Fibroblast of lung (primary cell): Measurements from ENCODE around the gene RTBDN. TPM values are rescaled to one million over a fixed set of nuclear protein-coding genes. Genes with fewer than 3 reads are reported as not detected.
A peak's percentile ranks its signal among the peaks of the same experiment; 100 is the strongest.
"Not testable (repeated sequence)": the region's sequence is repeated elsewhere in the genome, so short reads cannot be mapped to it uniquely, and the experiment has no call there.

Source experiments
- DNase-seq, 2 donors: peaks; one replicate each; pipeline versions ENCODE4 v3.0.0 to v3.0.0-alpha.2; 2010; ENCODE audit warnings: low read depth in 2 of 2
- H2AFZ ChIP-seq: 2 replicates; pipeline ENCODE4 v1.5.1; 2012; ENCODE audit warnings: low read length, control low read depth, inconsistent platforms
- H3K27ac ChIP-seq: 2 replicates; pipeline ENCODE4 v1.5.1; 2011; ENCODE audit warnings: low read length, control low read depth; ENCODE audit not compliant: insufficient read depth
- H3K27me3 ChIP-seq: 2 replicates; pipeline ENCODE4 v1.5.1; 2011; ENCODE audit warnings: mild to moderate bottlenecking, low read length; ENCODE audit not compliant: control insufficient read depth, insufficient read depth
- H3K36me3 ChIP-seq: 2 replicates; pipeline ENCODE4 v1.5.1; 2011; ENCODE audit warnings: low read length; ENCODE audit not compliant: control insufficient read depth, insufficient read depth
- H3K4me1 ChIP-seq: 2 replicates; pipeline ENCODE4 v1.5.1; 2011; ENCODE audit warnings: low read length; ENCODE audit not compliant: control insufficient read depth, insufficient read depth; ENCODE audit errors: extremely low read depth
- H3K4me2 ChIP-seq: 2 replicates; pipeline ENCODE4 v1.5.1; 2011; ENCODE audit warnings: low read length, control low read depth; ENCODE audit not compliant: insufficient read depth; ENCODE audit errors: extremely low read depth
- H3K4me3 ChIP-seq, 4 experiments: fragments of 200-600 bp in 1 of 4; sonication (generic) in 1 of 4; replicated peaks in 1 of 4; 2 replicates each; pipeline ENCODE4 v1.5.1; 2011 to 2016; ENCODE audit warnings: low read length in 4 of 4, low read depth in 3 of 4, mild to moderate bottlenecking in 3 of 4, control low read depth in 2 of 4, inconsistent platforms in 1 of 4, mixed read lengths in 1 of 4; ENCODE audit not compliant: insufficient read depth in 1 of 4; ENCODE audit errors: control extremely low read depth in 1 of 4
- H3K79me2 ChIP-seq: 2 replicates; pipeline ENCODE4 v1.5.1; 2012; ENCODE audit warnings: mild to moderate bottlenecking, low read length, inconsistent platforms; ENCODE audit not compliant: control insufficient read depth, insufficient read depth
- H3K9ac ChIP-seq: 2 replicates; pipeline ENCODE4 v1.5.1; 2011; ENCODE audit warnings: mild to moderate bottlenecking, low read length, control low read depth; ENCODE audit not compliant: insufficient read depth
- H3K9me3 ChIP-seq: 2 replicates; pipeline ENCODE4 v1.5.1; 2012; ENCODE audit warnings: low read depth, low read length; ENCODE audit not compliant: control insufficient read depth, insufficient read depth
- H4K20me1 ChIP-seq: 2 replicates; pipeline ENCODE4 v1.5.1; 2011; ENCODE audit warnings: low read length; ENCODE audit not compliant: control insufficient read depth, insufficient read depth; ENCODE audit errors: extremely low read depth
- CTCF ChIP-seq, 2 donors: IDR thresholded peaks in 1 of 2; conservative IDR thresholded peaks in 1 of 2; 1 replicate in 1 of 2; 2 replicates in 1 of 2; pipeline ENCODE4 v1.5.1; 2011 to 2012; ENCODE audit warnings: low read length in 2 of 2, control low read depth in 1 of 2, inconsistent platforms in 1 of 2, low read depth in 1 of 2, mild to moderate bottlenecking in 1 of 2
- EZH2 ChIP-seq: IDR thresholded peaks from 2 replicates; pipeline ENCODE4 v1.5.1; 2012; ENCODE audit warnings: low read length, control low read depth, mild to moderate bottlenecking; ENCODE audit errors: missing control alignments
- polyA plus RNA-seq, 2 donors: library from polyadenylated mRNA; depleted of rRNA in 1 of 2; stranded (reverse) in 1 of 2; unstranded in 1 of 2; fragments of >200 nt; gene quantifications; 2 replicates each; pipeline ENCODE4 v1.2.1, GENCODE V29; 2011 to 2012; ENCODE audit warnings: missing spikeins in 1 of 2
- total RNA-seq: library from RNA; depleted of rRNA; stranded (reverse); fragments of >200 nt; gene quantifications from 2 replicates; pipeline ENCODE4 v1.2.1, GENCODE V29; 2014

RTBDN gene
- total and polyA plus RNA-seq, 2 donors (not counting 1 experiment from before 2014, with no cell fraction given) = not detected

- not testable (repeated sequence) for H3K27ac ChIP-seq, DNase-seq, H2AFZ ChIP-seq, H4K20me1 ChIP-seq, H3K9me3 ChIP-seq, H3K9ac ChIP-seq, H3K4me3 ChIP-seq, H3K27me3 ChIP-seq, H3K4me1 ChIP-seq, H3K4me2 ChIP-seq, H3K79me2 ChIP-seq, H3K36me3 ChIP-seq
Observed at GRCh38 chr19:12817188-12817587, 17.2 kb downstream of the RTBDN start.

- Histone ChIP-seq H3K9ac (no peak overlapping the region), H3K27ac (no peak overlapping the region), H3K36me3 (peaks cover 1% of the 10 kb centered on the region), H3K9me3 (no peaks in the 10 kb centered on the region), H3K79me2 (no peaks in the 10 kb centered on the region), H2AFZ (no peak overlapping the region), H3K27me3 (no peaks in the 10 kb centered on the region), H3K4me3 (no peak overlapping the region), H3K4me2 (no peak overlapping the region), H4K20me1 (no peaks in the 10 kb centered on the region), H3K4me1 (no peaks in the 10 kb centered on the region)
- DNase-seq = no peak
- no peak for TF ChIP-seq CTCF (conservative IDR thresholded peaks at IDR 0.05 in 1 of 2, IDR thresholded peaks at IDR 0.05 in 1 of 2; ENCODE audit: low read depth in 1 of 2, low read length in 2 of 2)
- TF ChIP-seq EZH2 = no peak
Observed at GRCh38 chr19:12815088-12815487, 19.3 kb downstream of the RTBDN start.

- TF ChIP-seq CTCF (conservative IDR thresholded peaks at IDR 0.05 in 1 of 2, IDR thresholded peaks at IDR 0.05 in 1 of 2; ENCODE audit: low read depth in 1 of 2, low read length in 2 of 2) (no peak), EZH2 (no peak)
- no peaks in the 10 kb centered on the region for H3K27me3 ChIP-seq
- peak within 1 kb of the TSS; percentile 94 for H2AFZ ChIP-seq
- peaks cover 1% of the 10 kb centered on the region for H3K36me3 ChIP-seq
- peak within 1 kb of the TSS; percentile 57 for H3K27ac ChIP-seq
- H3K4me2 ChIP-seq = peak within 1 kb of the TSS; percentile 100
- no peaks in the 10 kb centered on the region for H3K9me3 ChIP-seq
- H3K9ac ChIP-seq = peak within 1 kb of the TSS; percentile 60
- H3K4me3 ChIP-seq = peak within 1 kb of the TSS; percentile 68 to 76 (median 70)
- peaks cover 7% of the 10 kb centered on the region for H3K79me2 ChIP-seq
- peak; percentile 88 to 89 for DNase-seq
- H3K4me1 ChIP-seq = peaks cover 10% of the 10 kb centered on the region
- H4K20me1 ChIP-seq = no peaks in the 10 kb centered on the region
Observed at GRCh38 chr19:12806242-12807081, 27.9 kb downstream of the RTBDN start, which contains the start of gene RNASEH2A. RNASEH2A (plus strand) TSS chr19:12806584; CDS start chr19:12806674, 90 bp downstream.
